VCaP (cell line): Measurements from ENCODE around the gene PDS5A.
A peak's percentile ranks its signal among the peaks of the same experiment; 100 is the strongest.
"Not testable (repeated sequence)": the region's sequence is repeated elsewhere in the genome, so short reads cannot be mapped to it uniquely, and the experiment has no call there.

Experiments
- H3K27ac ChIP-seq: fragments of 450-650 bp; 2 replicates; pipeline ENCODE4 v1.5.1; 2017
- TF ChIP-seq, protein P1 (sequence below): fragments of 450-650 bp; conservative IDR thresholded peaks from 2 replicates; pipeline ENCODE4 v1.5.1; 2017; ENCODE audit warnings: mild to moderate bottlenecking, moderate library complexity

PDS5A gene

DNA sequence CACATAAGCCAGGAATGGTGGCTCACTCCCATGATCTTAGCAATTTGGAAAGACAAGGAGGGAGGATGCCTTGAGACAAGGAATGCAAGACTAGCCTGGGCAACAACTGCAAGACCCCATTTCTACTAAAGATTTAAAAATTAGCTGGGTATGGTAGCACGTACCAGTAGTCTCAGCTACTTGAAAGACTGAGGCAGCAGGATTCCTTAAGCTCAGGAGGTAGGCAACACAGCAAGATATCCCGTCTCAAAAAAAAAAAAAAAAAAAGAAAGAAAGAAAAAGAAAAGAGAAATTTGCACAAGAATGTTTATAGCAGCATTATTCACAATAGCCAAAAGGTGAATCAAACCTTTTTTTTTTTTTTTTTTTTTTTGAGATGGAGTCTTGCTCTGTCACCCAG, 29.7 kb downstream of the PDS5A start:
- TF ChIP-seq, protein P1, sequence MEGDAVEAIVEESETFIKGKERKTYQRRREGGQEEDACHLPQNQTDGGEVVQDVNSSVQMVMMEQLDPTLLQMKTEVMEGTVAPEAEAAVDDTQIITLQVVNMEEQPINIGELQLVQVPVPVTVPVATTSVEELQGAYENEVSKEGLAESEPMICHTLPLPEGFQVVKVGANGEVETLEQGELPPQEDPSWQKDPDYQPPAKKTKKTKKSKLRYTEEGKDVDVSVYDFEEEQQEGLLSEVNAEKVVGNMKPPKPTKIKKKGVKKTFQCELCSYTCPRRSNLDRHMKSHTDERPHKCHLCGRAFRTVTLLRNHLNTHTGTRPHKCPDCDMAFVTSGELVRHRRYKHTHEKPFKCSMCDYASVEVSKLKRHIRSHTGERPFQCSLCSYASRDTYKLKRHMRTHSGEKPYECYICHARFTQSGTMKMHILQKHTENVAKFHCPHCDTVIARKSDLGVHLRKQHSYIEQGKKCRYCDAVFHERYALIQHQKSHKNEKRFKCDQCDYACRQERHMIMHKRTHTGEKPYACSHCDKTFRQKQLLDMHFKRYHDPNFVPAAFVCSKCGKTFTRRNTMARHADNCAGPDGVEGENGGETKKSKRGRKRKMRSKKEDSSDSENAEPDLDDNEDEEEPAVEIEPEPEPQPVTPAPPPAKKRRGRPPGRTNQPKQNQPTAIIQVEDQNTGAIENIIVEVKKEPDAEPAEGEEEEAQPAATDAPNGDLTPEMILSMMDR: no peak
- peak overlapping the region; percentile 7; the same call in 1 of the 2 replicates for H3K27ac ChIP-seq

DNA sequence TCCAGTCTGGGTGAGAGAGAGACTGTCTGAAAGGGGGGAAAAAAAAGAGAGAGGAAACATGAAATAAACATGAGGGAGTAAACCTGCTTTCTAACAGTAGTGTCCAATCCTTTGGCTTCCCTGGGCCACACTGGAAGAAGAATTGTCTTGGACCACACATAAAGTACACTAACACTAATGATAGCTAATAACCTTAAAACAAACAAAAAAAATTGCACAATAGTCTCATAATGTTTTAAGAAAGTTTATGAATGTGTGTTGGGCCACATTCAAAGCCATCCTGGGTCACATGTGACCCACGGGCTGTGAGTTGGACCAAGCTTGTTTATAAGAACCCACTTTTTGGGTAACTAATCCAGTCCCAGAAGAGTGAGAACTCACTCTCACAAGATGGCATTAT, 30.3 kb downstream of the PDS5A start:
- H3K27ac ChIP-seq: peak overlapping the region; percentile 7; the same call in 1 of the 2 replicates
- TF ChIP-seq, protein P1: no peak

DNA sequence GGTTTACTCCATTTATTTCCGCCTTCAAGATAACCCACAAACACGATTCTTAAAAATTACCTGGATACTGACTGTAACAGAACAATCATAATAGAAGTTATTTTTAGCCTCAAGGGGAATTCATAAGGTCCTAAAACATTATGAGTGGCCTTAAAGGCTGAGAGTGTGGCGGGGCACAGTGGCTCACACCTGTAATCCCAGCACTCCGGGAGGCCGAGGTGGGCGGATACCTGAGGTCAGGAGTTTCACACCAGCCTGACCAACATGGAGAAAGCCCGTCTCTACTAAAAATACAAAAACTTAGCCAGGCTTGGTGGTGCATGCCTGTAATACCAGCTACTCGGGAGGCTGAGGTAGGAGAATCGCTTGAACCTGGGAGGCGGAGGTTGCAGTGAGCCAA, 33.5 kb downstream of the PDS5A start:
- H3K27ac ChIP-seq: not testable (repeated sequence)

DNA sequence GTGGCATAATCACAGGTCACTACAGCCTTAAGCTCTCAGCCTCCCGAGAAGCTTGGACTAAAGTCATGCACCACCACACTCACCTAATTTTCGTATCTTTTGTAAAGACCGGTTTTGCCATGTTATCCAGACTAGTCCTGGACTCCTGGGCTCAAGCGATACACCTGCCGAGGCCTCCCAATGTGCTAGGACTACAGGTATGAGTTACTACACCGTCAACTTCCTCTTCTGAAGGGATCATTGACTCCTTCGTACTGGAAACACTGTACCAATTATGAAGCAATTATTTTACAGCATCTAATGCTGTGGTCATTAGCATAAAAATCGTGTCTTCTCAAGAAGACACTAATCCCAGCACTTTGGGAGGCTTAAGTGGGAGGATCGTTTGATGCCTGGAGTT, 35.2 kb downstream of the PDS5A start:
- TF ChIP-seq, protein P1: no peak
- H3K27ac ChIP-seq: no peak overlapping the region

DNA sequence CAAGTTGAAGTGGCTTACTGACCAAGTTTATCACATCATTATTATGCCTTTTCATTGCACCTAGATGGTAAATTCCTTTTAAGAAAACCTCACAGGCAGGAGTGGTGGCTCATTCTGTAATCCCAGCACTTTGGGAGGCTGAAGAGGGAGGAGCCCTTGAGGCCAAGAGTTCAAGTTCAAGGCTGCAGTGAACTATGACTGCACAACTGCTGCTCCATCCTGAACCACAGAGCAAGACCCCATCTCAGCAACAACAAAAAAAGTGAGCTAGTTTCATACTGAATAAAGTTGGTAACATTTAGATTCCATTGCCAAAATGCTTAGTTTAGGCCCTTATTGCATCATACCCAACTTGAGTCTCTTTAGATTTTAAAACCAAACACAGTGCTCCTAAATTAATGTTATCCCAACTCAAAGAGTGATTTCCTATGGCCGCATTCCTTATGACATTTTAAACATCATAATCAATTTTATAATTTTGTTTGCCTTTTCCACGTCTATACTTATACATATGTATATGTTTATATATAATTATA, 36.0 kb downstream of the PDS5A start:
- H3K27ac ChIP-seq: no peak overlapping the region
- TF ChIP-seq, protein P1: no peak

DNA sequence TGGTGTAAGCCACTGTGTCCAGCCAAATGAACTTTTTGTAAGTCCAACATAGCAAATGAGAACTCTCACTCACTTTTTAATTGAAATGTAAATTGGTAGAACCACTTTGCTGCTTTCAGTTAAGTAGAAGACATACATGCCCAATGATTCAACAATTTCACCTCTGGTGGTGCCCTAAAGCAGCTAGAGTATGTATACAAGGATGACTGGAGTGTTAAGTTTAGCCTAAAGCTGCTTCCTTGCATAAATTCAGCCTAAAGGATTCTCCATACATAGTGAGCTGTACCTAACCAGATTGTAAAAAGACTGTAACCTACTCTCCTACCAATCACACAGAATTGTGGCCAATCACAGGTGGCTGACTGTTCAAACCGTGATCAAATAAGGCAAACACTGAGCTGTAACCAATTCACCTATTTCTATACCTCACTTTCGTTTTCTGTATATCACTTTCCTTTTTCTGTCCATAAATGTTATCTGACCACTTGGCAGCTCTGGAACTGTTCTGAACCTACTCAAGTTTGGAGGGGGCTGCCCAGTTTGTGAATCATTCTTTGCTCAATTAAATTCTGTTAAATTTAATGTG, 39.9 kb downstream of the PDS5A start:
- TF ChIP-seq, protein P1: no peak
- H3K27ac ChIP-seq: no peak overlapping the region

DNA sequence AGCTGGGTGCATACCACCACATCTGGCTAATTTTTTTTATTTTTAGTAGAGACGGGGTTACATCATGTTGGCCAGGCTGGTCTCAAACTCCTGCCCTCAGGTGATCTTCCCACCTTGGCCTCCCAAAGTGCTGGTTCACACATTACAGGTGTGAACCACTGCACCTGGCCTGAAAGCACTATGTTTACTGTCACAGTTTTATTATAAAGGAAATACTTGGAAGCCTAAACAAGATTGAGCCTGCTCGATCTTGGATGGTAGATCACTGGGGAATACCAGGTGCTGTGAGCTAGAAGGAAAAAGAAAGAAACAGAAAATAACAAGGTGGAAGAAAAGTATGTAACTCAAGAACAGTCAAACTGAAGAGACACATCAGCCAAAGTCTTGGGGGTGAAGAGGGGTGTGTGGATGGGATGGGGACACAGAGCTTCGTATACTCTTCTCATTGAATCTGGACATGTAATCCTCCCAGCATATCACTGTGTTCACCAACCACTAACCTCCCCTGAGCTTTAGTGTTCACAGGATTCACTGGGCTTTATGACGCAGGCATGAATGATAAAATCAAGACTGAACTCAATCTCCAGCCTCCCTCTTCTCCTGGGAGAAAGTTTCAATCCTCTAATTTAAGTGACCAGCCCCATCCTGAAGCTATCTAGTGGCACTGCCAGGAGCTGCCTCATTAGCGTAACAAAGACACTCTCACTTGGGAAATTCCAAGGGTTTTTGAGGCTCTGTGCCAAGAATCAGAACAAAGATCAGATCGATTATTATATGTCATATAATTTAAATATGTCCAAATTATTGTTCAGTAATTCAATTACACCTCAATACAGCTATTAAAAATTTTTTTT, 40.9 kb downstream of the PDS5A start:
- TF ChIP-seq, protein P1: no peak
- H3K27ac ChIP-seq: no peak overlapping the region
